Measurements from ENCODE around the gene ARL3.
A peak's percentile ranks its signal among the peaks of the same experiment; 100 is the strongest.

ARL3 gene

DNA sequence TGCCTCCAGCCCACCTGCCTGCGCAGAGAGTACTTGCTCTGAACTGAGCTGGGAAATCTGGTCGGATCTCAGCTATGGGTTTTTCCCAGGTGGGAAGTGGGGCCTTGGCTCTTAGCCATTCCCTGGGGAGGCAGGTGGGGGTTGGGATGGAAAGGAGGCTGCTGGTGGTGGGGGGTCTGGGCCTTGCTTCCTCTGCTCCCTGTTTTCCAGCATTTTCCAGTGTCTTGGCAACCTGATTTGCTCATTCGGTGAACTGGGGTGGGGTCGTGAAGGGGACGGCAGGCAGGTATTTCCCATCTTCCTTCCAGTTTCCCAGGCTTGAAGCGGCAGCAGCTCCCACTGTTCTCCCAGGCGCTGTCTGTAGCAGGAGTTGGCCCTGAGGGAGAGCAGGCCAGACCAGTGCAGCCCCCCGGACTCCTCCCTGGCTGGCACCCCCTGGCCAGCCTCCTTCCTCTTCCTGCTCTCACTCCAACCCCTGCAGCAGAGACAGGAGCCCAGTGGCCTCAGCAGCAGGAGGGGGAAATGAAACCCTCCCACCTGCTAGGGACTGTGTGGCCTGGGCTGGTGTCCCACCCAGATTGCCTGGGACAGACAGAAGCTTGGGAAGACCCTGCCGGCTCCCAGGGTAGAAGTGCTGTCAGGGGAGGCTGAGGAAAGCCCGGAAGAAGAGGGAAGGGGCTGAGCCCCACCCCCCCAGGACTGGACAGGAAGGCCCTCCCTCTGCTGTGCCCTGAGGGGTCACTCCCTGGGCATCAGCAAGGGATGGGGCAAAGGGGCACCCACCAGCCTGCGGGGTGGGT lies 63.3 kb downstream of the ARL3 start:
- no peak for DNase-seq (ENCODE audit: low spot score)

DNA sequence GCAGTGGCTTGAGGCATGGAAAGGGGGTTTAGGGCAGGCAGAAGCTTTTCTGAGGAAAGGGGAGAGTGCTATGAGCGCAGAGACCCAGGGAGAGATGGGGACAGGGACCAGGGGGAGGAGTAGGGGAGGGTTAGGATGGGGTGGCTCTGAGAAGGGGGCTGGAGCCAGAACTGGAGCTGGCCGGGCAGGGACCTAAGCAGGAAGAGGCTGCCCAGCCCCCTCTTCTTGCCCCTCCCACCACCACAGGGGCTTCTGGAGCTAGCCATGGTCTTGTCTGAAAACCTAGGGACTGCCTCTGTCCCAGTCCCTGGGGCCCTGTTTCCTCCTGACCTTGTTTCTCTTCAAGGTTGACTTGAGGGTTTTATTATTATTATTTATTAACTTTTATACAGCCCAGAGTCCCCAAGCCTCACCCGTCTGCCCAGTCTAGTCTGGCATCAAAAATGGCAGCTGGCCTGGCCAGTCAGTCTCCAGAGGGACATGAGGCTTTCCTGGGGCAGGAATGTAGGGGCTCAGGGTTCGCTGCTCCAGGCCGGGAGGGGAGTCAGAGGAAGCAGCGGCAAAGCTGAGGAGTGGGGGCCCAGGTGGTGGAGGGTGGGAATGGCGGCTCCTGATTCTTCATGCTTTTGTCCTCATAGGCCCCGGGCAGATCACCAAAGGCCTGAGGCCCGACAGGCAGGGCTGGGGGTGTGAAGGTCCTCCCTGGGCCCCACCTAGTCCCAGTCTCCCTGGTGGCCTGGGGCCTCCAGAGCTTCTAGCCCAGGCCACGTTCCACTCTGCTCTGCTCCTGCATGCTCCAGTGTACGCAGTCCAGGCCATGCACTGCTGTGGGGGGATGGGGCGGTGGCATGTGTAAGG lies 64.2 kb downstream of the ARL3 start:
- peak; percentile 60 for DNase-seq (ENCODE audit: low spot score)

DNA sequence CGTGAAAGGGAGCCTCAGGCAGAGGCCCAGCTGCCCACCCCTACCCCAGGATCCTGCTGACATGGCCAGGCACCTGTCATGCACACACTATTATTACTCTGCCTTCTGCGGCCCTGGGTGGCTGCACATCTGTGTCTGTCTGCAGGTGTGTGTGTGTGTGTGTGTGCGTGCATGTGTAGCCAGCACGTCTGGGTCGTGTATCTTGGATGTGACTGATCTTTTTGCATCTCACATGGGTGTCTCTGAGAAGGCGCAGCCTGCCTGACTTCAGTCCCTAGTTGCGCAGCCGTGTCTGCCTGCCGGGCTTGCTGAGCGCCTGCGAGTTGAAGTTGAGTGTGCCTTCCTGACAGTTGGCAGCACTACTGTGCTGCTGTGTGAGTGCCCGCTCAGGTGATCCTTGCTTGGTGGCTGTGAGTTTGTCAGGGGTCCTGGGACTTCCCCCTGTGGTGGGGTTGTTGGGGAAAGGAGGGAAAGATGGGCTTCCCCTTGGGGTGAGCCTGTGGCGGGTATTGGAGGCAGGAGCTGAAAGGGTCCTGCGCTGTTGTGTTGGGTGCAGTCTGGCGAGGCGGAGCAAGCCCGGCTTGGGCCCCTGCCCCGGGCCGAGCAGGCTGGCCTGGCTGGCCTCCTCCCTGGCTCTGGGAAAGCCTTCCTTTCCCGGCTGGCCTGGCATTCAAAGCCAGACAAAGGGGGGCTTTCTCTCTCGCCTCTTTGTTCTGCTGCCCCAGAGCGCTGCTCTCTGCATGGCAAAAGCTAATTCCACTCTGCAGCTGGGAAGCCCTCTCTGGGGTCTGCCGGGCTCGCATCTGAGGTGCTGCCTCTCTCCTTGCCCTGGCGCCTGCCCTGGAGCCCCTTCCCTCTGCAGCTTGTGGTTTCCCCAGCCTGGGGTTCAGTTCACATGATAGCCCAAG lies 65.1 kb downstream of the ARL3 start:
- peak; percentile 55 for DNase-seq (ENCODE audit: low spot score)

DNA sequence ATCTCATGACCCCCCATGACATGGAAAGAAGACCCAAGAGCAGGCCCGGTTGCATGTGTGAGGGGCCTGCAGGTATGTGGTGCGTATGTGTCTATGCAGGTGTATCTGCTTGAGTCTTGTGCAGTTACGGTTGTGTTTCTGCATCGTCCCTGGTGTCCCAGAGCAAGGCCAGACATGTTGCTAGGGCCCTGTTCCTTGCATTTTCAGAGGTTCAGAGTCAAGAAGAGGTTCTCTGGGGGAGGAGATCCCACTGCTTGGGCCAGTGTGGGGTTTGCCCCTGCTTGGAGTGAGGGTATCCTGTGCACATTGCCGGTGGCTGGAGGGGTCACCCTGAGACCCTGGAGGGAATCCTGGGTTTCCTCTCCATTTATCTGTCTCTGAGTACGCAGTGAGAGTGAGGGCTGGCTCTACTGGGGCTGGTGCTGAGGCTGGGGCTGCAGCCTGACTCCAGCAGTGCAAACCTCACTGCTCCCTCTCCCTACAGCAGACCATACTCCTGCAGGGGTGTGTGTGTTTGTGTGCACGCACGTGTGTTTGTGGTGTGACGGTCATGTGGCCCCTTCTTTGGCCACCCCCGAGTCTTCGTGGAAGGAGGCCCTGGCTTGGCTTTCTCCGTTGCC lies 65.8 kb downstream of the ARL3 start:
- DNase-seq (ENCODE audit: low spot score), result no peak

DNA sequence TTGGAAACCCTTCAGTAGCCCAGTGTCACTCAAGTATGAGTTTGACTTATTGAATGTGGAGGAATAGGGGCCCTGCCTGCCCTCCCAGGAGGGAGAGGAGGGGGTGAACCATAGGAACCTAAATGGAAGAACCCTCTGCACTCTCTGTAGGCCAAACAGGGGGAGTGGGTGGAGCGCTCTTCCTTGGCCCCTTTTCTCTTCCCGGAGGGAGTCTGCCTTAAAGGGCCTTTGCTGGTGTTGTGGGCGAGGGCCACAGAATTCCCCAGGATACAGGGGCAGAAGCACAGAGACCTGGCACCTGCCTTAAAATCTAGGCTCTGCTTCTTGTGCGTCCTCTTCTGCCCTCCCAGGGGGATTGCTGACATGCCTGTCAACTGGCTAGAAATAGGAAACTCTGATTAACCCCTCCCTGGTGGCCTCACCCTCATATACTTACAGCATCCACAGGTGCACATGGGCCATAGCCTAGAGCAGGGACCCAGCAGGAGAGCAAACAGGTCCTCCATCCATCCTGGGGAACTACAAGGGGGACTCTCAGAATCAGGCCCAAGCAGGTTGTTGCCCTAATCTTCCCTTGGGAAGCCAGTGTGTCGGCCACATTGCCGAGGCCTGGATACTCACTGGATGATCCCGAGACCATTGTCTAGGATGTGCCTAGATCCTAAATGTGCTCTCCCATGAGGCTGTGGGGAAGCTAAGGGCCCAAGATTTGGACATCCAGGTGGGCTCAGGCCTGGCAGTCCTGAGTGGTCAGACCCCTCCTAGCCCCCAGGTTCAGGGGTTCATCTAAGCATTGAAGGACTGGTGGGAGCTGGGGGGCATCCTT lies 66.5 kb downstream of the ARL3 start:
- DNase-seq (ENCODE audit: low spot score), result no peak

DNA sequence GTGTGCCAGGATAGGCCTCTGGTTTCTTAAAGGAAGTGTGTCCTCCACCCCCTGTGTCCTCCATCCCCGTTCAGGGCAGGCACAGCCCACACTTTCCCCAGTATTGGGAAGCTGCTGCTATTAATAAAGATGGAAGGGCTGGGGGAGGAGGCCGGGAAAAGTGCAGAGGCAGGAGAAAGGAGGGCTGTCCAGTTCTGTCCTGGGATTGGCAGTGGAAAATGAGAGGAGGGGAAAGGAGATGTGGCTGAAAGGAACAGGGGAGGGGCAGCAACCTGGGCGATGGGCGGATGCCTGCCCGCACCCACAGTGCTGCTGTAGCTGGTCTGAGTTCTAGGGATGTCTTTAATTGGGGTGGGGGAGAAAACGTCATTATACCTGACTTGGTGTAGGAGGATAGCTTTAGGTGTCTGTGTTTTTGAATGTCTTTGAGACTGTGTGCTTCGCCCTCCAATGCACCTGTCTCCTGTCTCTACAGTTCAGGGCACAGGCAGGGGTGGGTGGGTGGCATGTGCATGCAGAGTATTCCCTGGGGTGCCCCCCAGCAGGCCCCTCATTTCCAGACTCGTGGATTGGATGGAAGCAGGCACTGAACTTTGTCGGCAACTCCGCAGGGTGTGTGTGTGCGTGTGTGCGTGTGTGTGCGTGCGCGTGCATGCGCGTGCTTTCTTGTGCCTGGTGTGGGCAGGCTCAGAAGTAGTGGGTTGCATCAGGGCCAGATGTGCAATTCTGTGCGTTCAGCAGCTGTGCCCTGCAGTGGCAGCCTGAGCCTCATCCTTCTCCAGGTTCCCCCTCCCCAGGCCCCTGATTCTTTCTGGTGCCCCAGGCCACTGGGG lies 67.4 kb downstream of the ARL3 start:
- DNase-seq (ENCODE audit: low spot score), result no peak

DNA sequence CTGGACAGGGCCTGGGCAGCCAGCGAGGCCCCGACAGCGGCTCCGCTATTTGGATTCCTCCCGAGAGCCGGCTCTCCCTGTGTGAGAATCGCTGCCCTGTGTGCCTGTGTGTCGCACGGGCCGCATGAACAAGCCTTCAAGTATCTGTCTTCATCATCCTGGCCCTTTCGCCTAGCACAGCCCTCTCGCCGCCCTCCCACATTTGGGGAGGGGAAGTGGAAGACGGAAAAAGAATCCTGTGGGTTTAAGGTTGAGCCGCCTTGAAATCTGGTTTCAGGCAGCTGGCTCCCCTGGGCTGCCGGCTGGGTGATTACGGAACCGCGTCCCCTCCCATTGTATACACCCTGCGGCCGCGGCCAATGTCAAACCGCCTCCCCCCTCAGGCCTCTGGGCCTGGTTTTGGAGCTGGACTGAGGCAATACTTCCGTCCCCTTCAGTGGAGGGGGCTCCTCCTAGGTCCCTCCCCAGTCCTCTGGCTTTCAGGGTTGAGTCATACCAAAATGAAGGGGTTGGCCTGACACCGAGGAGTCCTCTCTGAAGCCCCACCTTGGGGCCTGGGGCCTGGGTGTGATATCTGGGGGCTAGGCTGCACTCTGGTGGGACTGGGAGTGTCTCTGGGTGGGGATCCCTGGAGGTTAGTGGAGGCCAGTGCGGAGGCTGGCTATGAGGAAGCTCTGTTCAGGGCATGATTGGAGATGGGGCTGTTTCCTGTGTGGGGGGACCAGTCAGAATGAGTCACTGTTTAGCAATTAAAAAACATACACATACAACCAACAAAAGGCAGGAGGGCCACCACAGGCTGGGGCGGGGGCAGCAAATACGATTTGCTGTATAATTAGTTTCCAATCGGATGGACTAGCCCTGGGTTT lies 68.2 kb downstream of the ARL3 start:
- DNase-seq (ENCODE audit: low spot score), result no peak

DNA sequence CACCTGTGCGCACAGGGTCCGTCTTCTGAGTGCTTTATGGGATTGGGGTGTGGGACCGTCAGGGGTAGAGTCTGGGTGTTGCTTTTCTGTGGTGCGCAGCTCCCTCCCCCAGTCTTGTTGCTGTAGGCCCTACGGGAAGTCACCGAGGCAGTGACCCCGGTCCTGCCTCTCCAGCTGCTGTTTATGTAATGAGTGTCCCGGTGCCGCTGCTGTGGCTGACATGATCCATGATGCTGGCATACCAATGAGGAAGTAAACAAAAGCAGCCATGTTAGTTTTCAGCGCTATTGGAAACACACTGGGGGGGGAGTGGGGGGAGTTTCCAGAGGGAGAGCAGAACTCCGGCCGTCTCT lies 68.8 kb downstream of the ARL3 start:
- no peak for DNase-seq (ENCODE audit: low spot score)

DNA sequence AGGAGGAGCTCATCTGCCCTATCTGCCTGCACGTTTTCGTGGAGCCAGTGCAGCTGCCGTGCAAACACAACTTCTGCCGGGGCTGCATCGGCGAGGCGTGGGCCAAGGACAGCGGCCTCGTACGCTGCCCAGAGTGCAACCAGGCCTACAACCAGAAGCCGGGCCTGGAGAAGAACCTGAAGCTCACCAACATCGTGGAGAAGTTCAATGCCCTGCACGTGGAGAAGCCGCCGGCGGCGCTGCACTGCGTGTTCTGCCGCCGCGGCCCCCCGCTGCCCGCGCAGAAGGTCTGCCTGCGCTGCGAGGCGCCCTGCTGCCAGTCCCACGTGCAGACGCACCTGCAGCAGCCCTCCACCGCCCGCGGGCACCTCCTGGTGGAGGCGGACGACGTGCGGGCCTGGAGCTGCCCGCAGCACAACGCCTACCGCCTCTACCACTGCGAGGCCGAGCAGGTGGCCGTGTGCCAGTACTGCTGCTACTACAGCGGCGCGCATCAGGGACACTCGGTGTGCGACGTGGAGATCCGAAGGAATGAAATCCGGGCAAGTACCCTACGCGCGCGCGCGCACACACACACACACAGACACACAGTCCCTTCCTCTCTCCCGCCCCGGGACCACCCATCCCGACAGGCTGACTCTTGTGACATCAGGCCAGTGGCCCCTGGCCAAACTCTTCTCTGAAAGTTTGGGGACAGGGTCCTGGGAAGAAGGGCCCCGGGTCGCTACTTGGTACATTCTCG lies 69.4 kb downstream of the ARL3 start:
- DNase-seq (ENCODE audit: low spot score), result peak; percentile 73

DNA sequence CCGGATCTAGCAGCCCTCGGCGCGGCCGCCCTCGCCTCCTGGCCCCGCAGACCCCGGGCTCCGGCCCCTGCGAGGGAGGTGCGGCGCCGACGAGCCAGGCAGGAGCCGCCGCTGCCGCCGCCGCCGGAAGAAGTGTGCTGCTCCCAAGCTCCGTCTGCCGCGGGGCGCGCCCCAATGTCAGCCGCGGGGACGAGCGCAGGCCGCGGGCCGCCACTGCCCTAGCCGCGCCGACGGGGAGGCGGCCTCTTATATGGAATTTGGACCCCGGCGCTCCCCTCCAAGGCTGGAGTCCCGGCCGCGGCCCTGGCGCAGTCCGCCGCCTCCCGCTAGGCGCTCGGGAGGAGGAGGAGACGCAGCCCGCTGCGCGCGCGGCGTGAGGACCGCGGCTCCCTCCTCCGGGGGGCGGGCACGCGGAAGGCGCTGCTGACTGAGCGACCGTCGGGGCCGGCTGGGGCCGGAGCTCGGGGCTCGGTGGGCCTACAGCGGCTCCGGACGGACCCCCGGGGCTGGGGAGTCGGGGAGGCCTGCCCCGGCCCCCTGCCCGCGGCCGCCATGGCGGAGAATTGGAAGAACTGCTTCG lies 70.0 kb downstream of the ARL3 start, which contains the start of gene TRIM8:
Gene TRIM8, plus strand, starts transcription at position 414 of the 580 bp plus-strand sequence. Its CDS starts 139 bp downstream, at position 553.
- no peak for DNase-seq (ENCODE audit: low spot score)

DNA sequence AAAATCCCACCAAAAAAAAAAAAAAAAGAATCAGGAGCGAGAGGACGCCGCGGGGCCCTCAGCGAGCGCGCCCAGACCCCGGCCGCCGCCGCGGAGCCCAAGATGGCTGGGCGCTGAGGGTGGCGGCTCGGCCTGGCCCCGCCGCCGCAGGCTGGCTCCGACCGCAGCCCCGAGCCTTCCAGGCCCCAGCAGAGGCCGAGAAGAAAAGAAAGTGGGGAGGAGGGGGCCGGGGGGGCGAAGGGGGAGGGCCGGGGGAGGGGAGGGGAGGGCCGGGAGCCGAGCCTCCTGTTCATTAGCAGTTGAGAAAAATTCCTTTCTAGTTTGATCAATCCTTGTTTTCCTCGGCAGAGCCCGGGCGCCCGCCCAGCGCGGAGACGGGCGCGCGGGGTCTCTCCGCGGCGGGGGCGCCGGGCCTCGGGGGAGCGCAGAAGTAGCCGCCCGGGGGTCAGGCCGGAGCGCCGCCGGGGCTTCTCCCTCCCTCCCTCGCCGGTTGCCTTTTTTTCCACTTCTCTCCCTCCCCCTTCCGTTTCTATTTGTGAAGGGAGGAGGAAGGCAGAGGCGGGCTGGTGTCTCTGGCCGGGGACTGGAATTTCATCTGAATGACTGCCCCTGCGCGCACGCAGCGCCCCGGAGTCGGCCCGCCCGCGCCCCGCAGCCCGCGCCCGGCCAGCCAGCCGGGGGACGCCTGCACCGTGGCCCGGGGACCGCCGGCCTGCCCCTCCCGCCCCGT lies 70.7 kb downstream of the ARL3 start:
- no peak for DNase-seq (ENCODE audit: low spot score)

DNA sequence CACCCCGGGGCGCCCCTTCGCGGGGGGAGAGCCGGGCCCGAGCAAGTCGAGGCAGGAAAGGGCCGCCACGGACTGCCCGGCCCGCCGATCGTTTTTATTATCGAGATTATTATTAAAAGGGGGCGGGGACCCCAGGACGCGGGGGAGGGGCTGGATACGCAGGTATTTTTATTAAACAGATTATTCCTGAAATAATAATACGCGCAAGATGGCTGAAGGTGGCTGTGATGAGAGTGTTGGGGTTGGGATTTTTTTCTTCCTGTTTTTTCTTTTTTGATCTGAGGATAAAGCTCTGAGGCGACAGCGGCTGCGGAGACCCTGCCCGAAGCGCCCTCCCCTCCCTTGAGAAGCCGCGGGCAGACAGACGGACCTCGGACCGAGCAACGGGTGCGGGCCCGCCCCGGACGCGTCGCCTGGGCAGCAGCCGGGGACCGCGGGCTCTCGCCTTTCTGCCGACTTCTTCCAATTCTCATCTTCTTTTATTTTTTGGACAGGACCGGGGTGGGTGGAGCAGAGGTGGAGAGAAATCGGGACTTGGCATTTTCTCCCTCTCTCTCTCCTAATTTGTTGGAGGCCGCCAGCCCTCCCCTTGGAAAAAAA lies 71.4 kb downstream of the ARL3 start:
- no peak for DNase-seq (ENCODE audit: low spot score)

DNA sequence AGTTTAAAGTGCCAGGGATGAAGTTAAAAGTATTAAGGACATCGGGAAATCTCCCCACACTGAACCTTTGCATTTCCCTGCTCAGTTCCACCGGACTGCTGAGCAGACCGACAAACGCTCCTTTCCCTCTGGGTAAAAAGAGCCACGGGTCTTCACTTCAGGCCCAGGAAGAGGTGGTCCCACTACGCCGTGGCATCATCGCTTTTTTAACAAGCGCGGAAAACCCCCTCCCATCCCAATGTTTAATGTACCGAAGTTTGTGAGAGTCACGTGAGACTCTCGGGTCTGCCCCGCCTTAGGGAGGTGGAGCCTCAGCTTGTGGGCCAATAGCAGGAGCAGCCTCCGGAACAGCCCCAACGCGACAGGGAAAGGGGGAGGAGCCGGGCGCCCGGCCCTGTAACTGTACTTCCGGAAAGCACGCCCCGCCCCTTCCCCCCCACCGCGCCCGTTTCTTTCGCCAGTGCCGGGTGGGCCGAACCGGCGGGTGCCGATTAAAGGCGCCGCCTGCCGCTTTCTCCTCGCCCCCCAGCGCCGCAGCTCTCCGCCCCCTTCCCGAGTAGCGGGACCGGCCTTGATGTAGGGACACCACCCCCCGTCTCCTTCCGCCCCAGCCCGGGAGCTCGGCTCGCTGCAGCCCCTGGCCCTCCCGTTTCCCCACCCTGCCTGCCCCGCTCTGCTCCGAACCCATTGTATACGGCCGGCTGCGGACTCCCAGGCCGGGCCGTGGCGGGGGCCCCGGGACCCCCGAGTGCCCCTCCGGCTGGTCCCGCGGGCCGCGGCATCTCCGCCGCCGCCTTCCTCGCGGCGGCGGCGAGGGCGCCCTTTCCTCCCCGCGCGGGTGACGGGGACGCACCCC lies 72.1 kb downstream of the ARL3 start:
- DNase-seq (ENCODE audit: low spot score), result peak; percentile 95

DNA sequence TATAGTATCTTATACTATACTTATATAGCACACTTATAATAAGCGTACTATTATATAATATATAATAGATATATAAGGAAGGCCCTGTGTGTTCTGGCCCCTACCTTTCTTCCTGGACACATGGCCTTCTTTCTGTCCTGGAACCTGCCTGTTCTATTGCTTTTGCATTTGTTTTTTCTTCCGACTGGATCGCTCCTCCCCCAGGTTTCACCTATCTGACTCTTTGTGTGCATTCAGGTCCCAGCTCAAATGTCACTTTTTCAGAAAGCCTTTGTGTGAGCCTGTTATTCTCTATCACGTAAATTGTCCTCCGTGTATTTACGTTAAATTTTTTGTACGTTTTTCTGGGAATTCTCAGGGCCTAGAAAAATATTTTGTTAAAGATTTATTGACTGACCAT lies 72.8 kb downstream of the ARL3 start:
- DNase-seq (ENCODE audit: low spot score), result no peak

DNA sequence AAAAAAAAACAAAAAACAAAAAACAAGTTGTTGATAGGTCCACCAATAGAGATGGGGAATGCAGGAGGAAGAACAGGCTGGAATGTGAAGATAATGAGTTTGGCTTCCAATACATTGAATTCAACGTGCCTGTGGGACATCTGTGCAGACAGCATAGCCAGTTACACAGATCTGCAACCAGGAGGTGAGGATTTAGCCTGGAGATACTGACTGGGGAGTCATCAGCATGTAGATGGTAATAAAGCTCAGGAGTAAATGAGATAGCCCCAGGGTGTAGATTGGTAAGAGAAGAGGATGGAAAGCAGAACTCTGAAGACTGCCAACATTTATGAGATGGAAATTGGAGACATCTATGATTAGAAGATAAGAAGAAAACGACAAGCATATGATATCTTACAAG lies 74.7 kb downstream of the ARL3 start:
- no peak for DNase-seq (ENCODE audit: low spot score)

DNA sequence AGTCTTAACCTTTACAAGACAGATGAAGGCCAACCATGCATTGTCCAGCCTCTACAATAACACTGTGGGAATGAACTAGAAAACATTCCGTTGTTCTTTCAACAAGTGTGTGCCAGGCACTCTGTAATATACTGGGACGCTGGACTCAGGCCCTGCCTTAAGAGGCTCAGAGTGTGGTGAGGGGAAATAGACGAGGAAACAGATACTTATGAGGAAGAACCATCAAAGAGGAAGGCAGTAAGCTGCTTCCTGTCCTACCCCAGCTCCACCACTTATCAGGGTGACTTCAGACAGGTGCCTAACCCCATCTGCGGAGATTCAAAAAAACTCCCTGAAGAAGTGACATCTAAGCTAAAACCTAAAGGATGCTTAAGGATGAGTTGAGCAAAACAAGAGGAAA lies 78.8 kb downstream of the ARL3 start:
- no peak for DNase-seq (ENCODE audit: low spot score)
